HG02642 (cell line): ENCODE data around the gene ANO1.

Experiments used
- ATAC-seq: cut with Tn5 transposase; IDR thresholded peaks from one replicate; pipeline ENCODE4 v1.9.1; 2021; ENCODE audit warnings: mild to moderate bottlenecking; ENCODE audit not compliant: unreplicated experiment, poor library complexity

The ANO1 gene

DNA sequence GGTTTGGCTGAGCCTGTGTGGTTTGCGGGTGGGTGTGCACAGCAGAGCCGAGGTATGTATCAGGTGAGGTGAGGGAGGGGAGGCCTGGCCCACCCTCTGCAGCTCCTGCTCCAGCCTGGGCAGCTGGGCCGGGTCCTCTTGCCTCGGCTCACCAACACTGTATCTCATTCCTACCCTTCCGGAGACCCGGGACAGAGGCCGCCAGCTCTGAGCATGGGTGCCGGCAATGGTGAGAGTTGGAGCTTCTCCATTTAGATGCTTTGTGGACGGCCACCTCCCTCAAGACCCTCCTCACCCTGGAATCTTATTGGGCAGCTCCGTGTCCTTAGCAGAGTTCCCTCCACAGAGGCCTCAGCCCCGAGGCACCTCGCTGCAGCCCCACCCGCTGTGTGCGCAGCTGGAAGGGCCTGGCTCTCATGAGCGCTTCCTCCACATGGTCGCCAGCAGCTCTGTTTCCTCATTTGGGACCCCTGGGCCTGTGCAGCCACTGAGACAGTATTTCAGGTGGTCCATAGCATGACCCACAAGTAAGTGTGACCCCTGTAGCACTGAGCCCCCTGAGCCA is 55.7 kb downstream of the ANO1 start:
- ATAC-seq = no peak

GRCh38 chr11:70134490-70134889 is 56.4 kb downstream of the ANO1 start:
- ATAC-seq = no peak

GRCh38 chr11:70135142-70135541 is 57.0 kb downstream of the ANO1 start:
- ATAC-seq = no peak

GRCh38 chr11:70135625-70136059 is 57.5 kb downstream of the ANO1 start:
- no peak for ATAC-seq

DNA sequence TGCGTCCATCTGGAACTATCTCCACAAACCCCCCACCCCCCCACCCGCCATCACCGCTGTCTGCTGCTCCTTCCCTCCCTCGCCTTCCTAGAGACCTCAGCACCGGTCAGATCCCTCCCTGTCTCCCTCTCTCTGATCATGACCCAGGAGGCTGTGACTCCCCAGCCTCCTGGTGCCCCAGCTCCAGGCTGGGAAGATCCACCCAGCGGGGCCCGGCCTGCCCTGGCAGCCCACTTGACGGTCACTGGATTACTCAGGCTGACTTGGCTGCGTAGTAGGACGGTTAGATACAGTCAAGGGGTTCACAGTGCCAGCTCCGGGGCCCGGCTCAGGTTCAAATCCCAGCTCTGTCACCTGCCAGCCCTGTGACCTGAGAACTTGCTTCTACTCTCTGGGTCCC is 59.3 kb downstream of the ANO1 start:
- no peak for ATAC-seq

GRCh38 chr11:70138403-70138802 is 60.3 kb downstream of the ANO1 start:
- no peak for ATAC-seq

GRCh38 chr11:70139785-70140410 is 61.8 kb downstream of the ANO1 start:
- no peak for ATAC-seq

DNA sequence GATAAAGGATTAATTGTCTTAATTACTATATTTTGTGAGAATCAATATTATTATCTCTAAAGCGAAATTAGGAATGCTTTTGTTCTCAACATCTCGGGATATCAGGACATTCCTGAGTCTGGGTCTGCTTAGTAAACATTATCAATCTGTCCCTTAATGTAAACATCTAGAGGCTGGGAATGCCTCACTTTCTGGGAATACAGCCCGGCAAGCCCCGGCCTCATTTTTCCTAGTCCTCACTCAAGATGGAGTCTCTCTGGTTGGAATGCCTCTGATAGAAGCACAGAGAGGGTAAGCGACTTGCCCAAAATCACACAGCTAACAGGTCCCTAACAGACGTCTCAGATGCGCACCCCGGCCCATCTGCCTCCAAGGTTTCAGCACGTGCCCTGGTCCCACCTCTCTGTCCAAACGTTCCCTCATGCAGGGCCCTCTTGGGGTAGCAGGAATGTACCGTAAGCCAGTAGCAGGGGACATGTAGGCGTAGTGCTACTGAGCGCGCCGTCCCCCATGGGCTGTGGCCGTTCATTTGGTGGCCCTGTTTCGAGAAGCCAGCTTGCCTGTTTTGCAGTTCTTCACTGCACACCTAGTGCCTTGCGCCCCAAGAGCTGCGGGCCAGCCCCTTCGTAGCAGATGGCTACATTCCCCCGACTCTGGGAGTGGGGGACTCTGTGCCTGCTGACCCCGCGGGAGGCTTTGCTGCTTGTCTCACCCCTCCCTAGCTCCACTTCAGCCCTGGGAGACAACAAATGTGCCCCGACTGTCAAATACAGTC is 62.8 kb downstream of the ANO1 start:
- ATAC-seq = no peak

GRCh38 chr11:70141486-70142220 is 63.5 kb downstream of the ANO1 start:
- ATAC-seq = no peak

DNA sequence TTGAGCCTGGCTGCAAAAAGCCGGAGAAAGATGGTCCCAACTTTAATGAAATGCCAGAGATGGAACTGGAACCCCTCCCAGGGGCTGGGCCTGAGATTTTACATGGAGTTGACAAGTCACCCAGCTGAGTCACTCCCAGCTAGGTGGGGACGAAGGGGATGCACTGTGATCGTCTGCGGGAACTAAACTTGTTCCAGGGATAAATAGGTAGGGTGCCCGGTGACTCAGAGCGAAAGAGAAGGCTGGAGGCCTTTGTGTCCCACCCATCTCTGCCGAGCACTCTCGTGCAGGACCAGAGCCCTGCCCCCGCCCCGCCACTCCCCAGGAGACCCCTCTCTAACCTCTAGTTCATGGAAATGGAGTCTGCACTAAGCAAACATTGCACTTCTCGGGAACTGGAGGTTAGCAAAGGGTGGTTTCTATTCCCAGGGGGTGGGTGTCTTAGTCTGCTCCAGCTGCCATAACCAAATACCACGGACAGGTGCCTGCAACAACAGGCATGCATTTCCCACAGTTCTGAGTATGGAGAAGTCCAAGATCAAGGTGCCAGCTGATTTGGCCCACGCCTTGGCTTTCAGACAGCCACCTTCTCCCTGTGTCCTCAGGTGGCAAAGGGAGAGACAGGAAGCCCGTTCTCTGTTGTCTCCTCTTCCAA is 64.2 kb downstream of the ANO1 start:
- ATAC-seq = no peak

DNA sequence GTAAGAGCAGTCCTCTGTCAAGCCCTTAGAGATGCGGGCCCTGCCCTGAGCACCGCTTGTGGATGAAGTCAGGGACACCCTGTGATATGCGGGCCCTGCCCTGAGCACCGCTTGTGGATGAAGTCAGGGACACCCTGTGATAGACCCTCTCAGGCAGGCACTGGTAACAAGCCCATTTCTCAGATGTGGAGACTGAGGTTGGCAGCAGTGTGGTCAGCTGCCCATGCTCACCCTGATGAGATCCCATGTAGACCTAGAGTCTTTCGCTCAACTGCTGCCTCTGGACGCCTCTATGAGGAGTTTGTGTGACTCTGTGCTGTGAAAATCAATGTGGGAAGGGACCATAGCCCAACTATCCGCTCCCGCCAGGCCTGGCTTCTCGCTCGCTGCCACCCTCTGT is 66.1 kb downstream of the ANO1 start:
- ATAC-seq = no peak

DNA sequence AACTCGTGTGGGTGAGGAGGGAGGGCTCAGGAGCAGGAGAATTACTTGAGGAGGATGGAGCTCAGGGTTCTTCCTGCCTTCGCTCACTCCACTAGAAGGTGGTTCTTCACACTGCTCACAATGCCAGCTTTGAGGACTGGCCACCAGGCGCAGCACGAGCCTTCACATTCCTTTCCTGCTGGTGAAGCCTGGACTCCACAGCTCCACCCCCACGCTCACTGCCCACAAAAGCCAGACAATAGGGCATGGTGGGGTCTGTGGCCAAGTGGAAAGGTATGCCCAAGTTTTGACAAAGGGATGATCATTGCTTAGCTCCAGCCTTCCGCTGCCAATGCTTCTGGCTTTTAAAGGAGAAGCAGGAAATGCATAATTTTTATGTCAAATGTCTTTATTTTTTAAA is 67.0 kb downstream of the ANO1 start:
- no peak for ATAC-seq

- no peak for ATAC-seq
Observed at GRCh38 chr11:70145841-70146240, 67.7 kb downstream of the ANO1 start.

DNA sequence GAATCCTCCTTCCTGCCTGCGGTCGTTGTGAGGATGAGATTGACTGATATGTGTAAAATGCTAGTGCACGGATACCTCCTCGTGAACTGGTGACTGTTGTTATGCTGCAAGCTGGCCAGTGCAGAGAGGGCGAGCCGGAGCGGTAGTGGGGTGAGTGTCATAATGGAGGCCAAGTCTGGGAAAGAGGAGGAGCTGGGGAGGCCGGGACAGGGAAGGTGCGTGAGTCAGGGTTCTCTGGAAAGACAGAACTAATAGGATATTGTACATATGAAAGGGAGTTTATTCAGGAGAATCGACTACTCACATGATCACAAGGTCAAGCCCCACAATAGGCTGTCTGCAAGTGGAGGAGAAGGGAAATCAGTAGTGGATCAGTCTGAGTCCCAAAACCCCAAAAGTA is 68.2 kb downstream of the ANO1 start:
- no peak for ATAC-seq

DNA sequence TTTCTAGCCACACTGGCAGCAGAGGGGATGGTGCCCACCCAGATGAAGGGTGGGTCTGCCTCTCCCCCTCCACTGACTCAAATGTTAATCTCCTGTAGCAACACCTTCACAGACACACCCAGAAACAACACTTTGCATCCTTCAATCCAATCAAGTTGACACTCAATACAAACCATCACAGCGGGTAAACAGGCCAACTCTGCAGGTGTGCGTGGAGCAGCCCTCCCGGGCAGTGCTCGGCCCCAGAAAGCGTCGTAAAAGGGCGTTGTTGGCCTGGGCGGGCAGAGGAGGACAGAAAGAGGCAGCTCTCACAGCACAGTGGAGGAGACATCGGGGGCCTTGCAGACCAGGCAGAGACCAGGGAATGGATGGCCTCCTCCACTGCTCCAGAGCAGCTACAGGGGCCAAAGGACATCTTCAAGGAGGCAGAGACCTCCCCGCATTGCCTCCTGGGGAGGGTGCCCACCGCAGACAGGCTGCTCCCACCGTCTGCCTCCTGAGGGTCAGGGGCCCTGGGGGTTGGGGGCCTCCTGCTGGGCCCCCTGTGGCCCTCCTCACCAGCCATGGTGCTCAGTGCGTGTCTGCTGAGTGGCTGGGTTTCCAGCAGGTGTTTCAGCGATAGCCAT is 68.9 kb downstream of the ANO1 start:
- no peak for ATAC-seq

DNA sequence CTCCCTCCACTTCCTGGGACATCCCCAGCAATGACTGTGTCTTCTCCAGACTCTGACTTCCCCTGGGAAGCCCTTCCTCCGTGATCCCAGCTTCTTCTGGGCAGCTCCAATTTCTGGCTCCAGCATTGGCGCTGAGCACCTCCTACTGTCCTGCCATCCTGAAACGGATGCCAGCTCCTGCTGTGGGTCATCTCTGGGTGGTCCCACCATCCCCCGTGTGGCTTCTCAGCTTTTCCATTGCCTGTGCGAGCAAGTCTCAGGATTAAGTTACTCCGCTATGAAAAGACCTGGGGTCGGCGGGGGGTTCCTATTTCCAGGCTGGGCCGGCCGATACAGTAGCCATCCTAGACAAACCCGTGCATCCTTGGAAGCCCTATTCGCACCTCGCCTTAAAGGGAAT is 69.6 kb downstream of the ANO1 start:
- ATAC-seq = no peak

DNA sequence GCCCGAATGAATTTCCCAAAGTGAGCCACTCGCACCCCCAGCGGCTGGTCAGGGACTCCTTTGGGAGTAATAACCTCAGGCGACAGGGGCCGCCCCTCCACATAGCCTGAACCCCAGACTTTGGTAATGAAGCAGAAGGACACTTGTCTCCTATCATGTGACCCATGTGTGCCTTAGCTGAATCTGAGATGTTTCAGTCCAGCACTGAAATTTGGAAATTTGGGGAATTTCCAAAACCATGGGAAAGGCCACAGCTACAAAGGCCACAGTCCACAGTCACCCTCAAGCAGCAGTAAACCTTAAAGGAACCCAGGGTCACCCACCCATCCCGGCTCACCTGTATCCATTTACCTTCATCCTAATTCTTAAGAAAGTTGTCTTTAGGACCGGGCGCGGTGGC is 73.6 kb downstream of the ANO1 start:
- no peak for ATAC-seq

DNA sequence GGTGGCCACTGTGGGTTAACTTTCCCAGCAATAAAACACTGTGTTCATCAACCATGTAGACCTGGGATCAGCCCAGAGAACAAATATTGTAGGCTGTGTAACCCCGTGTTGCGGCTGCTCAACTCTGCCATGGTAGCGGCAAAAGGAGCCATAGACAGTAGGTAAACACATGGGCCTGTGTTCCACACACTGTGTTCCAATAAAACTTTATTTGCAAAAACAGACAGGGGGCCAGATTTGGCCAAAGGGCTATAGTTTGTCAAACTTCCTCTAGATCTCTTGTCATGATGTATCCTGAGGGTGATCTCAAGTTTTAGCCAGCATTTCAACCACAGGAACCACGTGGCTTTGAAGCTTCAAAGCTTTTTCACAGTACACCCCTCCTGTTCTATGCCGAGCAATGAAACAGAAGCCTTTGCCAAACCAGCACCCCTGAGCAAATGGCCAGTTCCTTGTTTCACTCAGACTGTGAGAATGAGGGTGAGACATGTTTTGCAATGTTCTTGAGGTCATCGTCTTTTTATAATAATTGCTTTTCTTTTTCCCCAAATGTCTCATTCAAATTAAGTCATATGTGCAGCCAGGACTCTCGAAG is 75.1 kb downstream of the ANO1 start:
- no peak for ATAC-seq

GRCh38 chr11:70155386-70155785 is 77.3 kb downstream of the ANO1 start:
- ATAC-seq = no peak
